NCI-H2171 (cell line): Measurements from ENCODE around the gene GET4.
"Not testable (repeated sequence)": the region's sequence is repeated elsewhere in the genome, so short reads cannot be mapped to it uniquely, and the experiment has no call there.

Experiments used
- DNase-seq: peaks from one replicate; lab custom pipeline; 2025; lab: John Stamatoyannopoulos, UW

GET4 gene

GRCh38 chr7:915291-916218 is 39.2 kb downstream of the GET4 start:
- peak; percentile 22 for DNase-seq

DNA sequence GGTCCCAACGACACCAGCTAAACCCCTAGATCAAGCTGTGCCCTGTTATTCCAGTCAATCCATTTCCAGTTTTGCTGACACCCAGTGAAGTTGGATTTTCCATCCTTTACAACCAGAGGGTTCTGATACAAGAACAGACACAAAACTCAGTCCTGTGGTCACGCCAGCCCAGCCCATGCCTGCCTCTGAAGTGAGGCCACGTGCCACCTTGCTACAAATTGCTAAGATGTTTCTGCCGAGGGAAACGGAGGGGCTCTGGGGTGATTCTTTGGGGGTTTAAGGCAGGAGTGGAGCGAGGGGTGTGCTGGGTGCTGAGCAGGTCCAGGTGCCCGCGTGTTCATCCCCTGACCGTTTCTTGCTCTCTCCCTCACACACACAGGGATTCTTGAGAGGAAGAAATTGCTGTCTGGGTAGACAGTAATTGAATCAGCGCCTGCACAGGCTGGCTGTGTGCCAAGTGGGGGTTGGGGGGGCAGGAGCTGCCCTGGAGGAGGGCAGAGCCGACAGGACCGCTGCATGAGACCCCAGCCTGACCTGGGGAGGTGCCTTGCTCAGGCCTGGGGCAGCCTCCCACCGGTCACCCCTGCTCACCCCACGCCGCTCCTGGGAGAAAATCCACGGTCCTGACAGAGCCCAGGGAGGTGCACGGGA is 40.1 kb downstream of the GET4 start:
- DNase-seq, result no peak

- no peak for DNase-seq
Measured at GRCh38 chr7:917255-918117, 41.1 kb downstream of the GET4 start.

- no peak for DNase-seq
Measured at GRCh38 chr7:918118-918425, 41.7 kb downstream of the GET4 start.

DNA sequence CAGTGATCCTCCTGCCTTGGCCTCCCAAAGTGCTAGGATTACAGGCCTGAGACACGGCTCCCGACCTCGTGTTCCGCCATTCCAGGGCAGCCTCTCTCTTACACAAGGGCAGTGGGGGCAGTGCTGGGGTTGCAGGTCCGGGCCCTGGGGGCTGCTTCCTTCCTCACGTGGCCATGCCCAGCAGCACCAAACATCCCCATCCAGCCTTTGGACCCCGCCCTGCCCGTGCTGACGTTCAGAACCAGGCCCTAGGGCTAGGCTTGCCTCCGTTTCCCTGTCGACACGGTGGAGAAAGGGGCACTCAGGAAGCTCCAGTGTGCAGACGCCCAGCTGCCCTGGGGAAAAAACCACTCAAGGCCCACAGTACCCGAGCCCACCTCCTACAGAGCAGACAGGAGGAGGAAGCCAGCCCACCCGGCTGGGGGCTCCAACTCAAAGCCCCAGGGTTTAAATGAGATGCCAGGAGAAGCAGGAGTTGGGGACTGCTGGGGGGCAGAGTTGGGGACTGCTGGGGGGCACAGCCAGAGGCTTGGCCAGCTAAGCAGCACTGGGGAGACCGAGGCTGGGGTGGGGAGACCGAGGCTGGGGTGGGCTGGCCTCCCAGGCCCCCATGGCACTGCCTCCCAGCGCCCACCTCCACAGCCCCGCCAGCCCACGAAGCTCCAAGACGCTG is 42.2 kb downstream of the GET4 start:
- no peak for DNase-seq

DNA sequence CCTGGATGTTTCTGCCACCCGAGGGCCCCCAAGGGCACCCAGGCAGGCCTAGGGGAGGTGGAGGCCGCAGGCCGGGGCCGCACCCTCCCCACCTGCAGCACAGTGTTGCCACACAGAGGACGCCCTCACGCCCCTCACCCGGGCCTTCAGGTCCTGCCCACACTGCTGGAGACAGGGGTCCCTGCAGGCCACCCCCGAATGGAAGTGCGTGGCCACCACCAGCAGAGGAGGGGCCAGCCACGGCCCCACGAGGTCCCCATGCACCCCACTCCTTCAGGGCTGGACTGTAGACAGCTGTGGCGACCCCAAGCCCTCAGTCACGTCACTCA is 42.7 kb downstream of the GET4 start:
- no peak for DNase-seq

GRCh38 chr7:919924-920341 is 43.6 kb downstream of the GET4 start:
- no peak for DNase-seq

DNA sequence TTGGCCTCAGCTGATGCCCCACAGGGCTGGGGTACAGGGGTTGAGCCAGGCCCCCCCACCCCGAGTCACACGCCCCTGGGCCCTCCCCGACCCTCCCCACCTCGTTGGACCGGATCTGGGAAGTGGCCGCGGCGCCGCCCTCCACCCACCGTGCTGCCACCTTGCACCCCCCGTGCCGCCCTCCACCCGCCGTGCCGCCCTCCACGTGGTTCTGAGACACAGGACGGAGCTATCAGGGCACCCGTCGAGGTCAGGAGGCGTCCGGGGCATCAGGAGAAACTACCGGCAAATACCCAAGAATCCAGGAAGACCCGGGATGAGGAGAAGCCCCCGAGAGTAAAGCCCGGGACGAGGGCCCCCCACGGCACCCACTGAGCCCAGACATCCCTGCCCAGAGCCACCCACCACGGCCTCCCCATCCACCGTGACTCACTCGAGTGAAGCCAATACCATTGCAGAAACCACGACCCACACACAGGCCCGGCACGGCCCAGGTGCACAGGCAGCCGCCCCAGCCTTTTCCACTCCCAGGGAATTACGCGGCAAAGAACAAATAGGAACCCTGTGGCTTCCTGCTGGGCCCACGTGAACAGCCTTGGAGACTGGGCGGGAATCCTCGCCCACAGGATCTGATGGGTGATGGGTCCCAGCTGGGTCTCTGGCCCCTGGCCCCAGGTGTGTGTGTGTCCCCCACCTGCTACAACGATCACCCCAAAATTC is 44.2 kb downstream of the GET4 start:
- DNase-seq, result no peak

- no peak for DNase-seq
Measured at GRCh38 chr7:921071-921461, 44.7 kb downstream of the GET4 start.

DNA sequence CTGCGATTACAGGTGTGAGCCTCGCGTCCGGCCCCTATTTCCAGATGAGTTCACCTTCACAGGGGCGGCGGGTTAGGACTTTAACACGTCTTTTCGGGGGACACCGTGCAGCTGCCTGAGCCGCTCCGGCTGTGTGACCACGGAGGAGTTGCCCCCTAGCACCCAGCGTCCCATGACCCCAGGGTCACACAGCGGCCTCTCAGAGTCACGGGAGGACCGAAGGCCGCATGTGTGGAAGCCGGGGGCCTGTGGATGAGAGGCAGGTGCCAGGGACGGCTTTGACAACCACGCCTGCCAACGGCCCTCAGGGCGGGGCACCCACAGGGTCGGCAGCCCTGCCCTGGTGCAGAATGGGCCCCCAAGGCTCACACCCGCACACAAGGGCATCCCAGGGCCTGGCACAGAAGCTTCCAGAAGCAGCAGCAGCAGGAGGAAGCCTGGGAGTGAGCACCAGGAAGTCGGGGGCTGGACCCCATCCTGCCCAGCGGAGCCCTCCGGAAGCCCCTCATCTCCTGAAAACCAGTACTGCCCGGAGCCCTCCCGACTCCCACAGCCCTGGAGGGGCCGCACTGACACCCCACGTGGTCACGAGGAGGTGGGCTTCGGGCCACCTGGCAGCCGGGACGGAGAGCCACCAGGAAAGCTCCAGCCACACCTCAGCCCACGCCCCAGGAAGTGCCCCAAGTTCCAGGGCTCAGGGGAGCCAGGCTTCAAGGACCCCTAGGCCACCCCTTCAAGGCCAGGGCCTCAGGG is 45.4 kb downstream of the GET4 start:
- no peak for DNase-seq

- DNase-seq, result no peak
Measured at GRCh38 chr7:922334-923107, 46.2 kb downstream of the GET4 start.

DNA sequence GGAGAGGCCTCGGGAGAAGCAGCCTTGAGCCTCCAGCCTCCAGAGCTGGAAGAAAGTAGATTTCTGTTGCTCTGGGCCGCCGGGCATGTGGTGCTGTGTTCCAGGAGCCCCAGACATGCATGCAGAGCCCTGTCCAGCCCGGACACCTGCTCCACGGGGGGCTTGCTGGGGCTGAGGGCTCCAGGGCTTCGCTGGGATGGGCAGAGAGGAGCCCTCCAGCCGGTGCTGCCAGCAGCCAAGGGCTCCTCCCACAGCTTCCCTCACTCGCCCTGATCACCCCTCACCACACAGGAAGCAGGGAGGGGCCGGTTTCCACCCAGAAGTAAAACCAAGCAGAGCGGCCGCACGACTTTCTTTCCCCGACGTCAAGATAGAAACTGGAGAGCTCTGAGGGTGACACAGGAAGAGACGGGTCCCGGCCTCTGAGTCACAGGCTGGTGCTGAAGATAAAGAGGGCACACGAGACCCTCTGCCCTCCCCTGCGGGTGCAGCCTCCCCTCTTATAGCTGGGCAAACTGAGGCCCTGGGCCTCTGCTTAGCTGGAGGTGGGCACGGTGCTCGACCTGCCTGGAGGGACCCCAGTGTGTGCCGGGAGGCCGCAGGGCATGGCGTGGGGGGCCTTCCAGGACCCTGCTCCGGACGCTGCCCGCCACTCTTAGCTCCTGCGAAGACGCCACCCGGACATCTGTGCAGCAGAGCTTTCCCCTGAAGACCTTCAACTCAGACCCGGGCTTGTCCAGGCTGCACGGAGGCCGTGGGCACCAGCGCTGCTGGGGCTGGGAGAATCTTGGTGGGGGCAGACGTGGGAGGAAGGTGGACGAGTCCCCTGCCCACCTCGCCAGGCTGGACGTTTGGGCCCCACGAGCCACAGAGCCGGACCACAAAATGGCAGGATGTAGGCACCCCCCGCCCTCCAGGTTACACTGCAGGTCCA is 47.0 kb downstream of the GET4 start:
- DNase-seq, result no peak

- DNase-seq, result not testable (repeated sequence)
Measured at GRCh38 chr7:924042-924441, 47.7 kb downstream of the GET4 start.

GRCh38 chr7:924541-925231 is 48.3 kb downstream of the GET4 start:
- DNase-seq, result no peak

GRCh38 chr7:925601-926000 is 49.2 kb downstream of the GET4 start:
- DNase-seq, result no peak

DNA sequence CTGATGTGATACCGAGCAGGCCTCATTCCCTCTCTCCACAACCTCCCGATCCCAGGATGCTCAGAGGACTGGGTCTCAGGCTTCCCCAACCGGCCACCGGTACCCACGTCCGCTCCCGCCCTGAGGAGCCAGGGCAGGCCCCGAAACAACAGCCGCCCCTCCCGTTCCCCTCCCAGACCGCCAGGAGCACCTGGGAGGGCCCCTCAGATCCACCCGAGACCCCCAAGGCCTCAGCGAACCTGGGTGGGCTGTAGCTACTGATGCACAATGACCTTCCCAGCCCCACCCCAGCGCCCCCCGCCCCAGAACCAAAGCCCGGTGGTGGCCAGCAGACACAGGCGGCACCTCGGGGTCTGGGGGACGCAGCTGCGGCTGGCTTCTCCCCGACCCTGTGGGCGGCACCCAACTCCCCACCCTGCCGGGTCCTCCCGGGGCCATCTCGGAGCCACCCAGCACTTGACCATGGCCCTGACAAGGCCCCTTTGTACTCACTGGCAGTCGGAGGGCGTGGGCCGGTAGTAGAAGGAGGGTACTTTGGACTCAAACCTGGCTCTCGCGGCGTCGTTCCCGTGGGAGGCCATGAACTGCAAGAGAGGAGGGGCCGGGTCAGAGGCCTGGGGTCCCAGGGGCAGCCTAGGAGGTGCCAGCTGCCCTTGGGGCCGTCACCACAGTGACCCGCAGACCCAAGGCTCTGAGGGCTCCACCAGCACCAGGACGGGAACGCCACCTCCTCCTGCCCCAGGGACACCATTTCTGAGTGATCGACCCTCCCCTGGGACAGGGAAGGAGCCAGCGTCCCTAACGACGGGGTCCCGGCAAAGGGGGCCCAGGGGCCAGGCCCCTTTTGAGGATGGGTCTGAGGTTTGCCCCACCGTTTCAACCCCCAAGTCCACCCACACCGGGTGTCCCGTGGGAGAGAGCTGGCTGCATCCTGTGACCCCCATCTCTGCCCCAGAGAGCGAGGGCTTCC is 50.0 kb downstream of the GET4 start:
- DNase-seq, result no peak

DNA sequence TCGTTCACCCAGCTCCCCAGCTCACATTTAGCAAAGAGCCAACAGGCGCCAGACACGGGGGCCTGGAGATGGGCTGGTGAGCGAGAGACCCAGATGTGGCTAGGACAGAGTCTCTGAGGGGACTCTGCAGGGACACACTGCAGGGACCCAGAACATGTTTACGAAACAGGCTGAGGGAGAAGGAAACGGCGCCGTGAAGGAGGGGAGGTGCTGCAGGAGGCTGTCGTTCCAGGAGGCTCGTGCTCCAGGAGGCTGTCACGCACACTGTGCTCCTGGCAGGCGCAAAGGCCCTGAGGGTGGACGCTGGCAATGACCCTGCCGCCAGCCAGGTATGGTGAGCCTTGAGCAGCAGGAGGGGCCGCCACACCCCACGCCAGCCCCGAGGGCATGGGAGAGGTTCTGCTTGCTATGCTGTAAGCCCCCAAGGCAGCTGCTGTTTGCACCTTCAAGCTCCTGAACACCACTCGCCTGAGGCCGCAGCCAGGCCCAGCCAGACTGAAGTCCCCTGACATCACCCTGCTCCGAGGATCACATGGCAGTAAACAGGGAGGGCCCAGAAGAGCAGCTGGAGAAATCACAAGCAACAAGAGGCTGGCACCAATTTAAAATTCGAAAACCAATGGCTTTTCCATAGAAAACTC is 50.8 kb downstream of the GET4 start:
- DNase-seq, result no peak
